SK-N-SH (cell line): ENCODE results near the gene SLC25A27. TPM values are rescaled to one million over a fixed set of nuclear protein-coding genes. Genes with fewer than 3 reads are reported as not detected.

Experiments
- CTCF ChIA-PET: fragments of 300-600, 350-600 bp; formaldehyde crosslinking; extraction: SDS; loops from one replicate; lab custom pipeline; 2021; lab: Yijun Ruan, JAX
- POLR2A ChIA-PET: fragments of 350-600 bp; sonication (Branson Sonifier 250); formaldehyde crosslinking; extraction: SDS; loops from one replicate; lab custom pipeline; 2020; ENCODE audit warnings: antibody characterized with exemption, inconsistent platforms; lab: Yijun Ruan, JAX
- DNase-seq: peaks from one replicate; pipeline ENCODE4 v3.0.0; 2012
- H2AFZ ChIP-seq: fragments of 200-600 bp; sonication (generic); 2 replicates; pipeline ENCODE4 v1.8.1; 2016; ENCODE audit warnings: antibody characterized with exemption, mild to moderate bottlenecking, low read depth
- H3F3A ChIP-seq: fragments of 200-600 bp; sonication (generic); replicated peaks from 2 replicates; pipeline ENCODE3; 2016; ENCODE audit warnings: antibody characterized with exemption, mild to moderate bottlenecking; ENCODE audit not compliant: insufficient read depth
- H3K27ac ChIP-seq, 2 experiments: fragments of 200-500 bp in 1 of 2; fragments of 200-600 bp in 1 of 2; sonication (Bioruptor generic) in 1 of 2; sonication (generic), shearing (Covaris generic) in 1 of 2; 2 replicates each; pipeline versions ENCODE4 v1.5.1 to v1.6.1; 2014 to 2016; ENCODE audit warnings: low read depth in 2 of 2, inconsistent platforms in 1 of 2, low read length in 1 of 2, mild to moderate bottlenecking in 1 of 2, mixed read lengths in 1 of 2
- H3K27me3 ChIP-seq: fragments of 200-600 bp; sonication (generic), shearing (Covaris generic); 2 replicates; pipeline ENCODE4 v1.6.1; 2016; ENCODE audit warnings: mixed run types; ENCODE audit not compliant: insufficient read depth
- H3K36me3 ChIP-seq, 2 experiments: fragments of 200-500 bp in 1 of 2; fragments of 200-600 bp in 1 of 2; sonication (Bioruptor generic) in 1 of 2; sonication (generic) in 1 of 2; replicated peaks in 1 of 2; 2 replicates each; pipeline versions ENCODE3 to v1.5.1; 2014 to 2016; ENCODE audit warnings: low read length in 1 of 2, mild to moderate bottlenecking in 1 of 2; ENCODE audit not compliant: insufficient read depth in 2 of 2, control insufficient read depth in 1 of 2
- H3K4me1 ChIP-seq, 2 experiments: fragments of 200-500 bp in 1 of 2; fragments of 200-600 bp in 1 of 2; sonication (Bioruptor generic) in 1 of 2; sonication (generic), shearing (Covaris generic) in 1 of 2; 2 replicates each; pipeline versions ENCODE4 v1.5.1 to v1.6.1; 2014 to 2016; ENCODE audit warnings: low read depth in 1 of 2, low read length in 1 of 2, mixed run types in 1 of 2; ENCODE audit not compliant: insufficient read depth in 2 of 2, control insufficient read depth in 1 of 2
- H3K4me2 ChIP-seq: fragments of 200-600 bp; sonication (generic), shearing (Covaris generic); 2 replicates; pipeline ENCODE4 v1.6.1; 2017; ENCODE audit warnings: mixed run types
- H3K4me3 ChIP-seq, 2 experiments: fragments of 200-500 bp in 1 of 2; fragments of 200-600 bp in 1 of 2; sonication (Bioruptor generic) in 1 of 2; sonication (generic), shearing (Covaris generic) in 1 of 2; 2 replicates each; pipeline versions ENCODE4 v1.5.1 to v1.8.1; 2014 to 2016; ENCODE audit warnings: low read depth in 2 of 2, inconsistent platforms in 1 of 2, low read length in 1 of 2, mild to moderate bottlenecking in 1 of 2, mixed read lengths in 1 of 2, moderate library complexity in 1 of 2
- H3K79me2 ChIP-seq: fragments of 200-600 bp; sonication (generic); 2 replicates; pipeline ENCODE4 v1.8.1; 2017; ENCODE audit warnings: mild to moderate bottlenecking; ENCODE audit not compliant: insufficient read depth
- H3K9ac ChIP-seq: fragments of 200-600 bp; sonication (generic); 2 replicates; pipeline ENCODE4 v1.6.1; 2017; ENCODE audit warnings: mixed run types
- H3K9me2 ChIP-seq: fragments of 200-600 bp; sonication (generic); 2 replicates; pipeline ENCODE4 v1.6.1; 2017; ENCODE audit warnings: mixed run types
- H3K9me3 ChIP-seq: fragments of 200-600 bp; sonication (generic); 2 replicates; pipeline ENCODE4 v1.6.1; 2017; ENCODE audit warnings: mixed run types, mild to moderate bottlenecking, moderate library complexity
- H4K20me1 ChIP-seq: fragments of 200-600 bp; sonication (generic); 2 replicates; pipeline ENCODE4 v1.6.1; 2017; ENCODE audit warnings: mild to moderate bottlenecking, mixed run types; ENCODE audit not compliant: insufficient read depth
- FOSL2 ChIP-seq: IDR thresholded peaks from 2 replicates; pipeline ENCODE4 v1.4.0; 2012; ENCODE audit warnings: low read depth, mild to moderate bottlenecking, moderate library complexity, borderline replicate concordance
- FOXJ3 ChIP-seq: sonication (generic); formaldehyde crosslinking; IDR thresholded peaks from 2 replicates; pipeline ENCODE4 v1.5.1; 2020; ENCODE audit warnings: mild to moderate bottlenecking, missing genetic modification reagents
- FOXM1 ChIP-seq: IDR thresholded peaks from 2 replicates; pipeline ENCODE4 v1.4.0; 2012; ENCODE audit warnings: low read depth, mild to moderate bottlenecking
- GABPA ChIP-seq: IDR thresholded peaks from 2 replicates; pipeline ENCODE4 v1.4.0; 2012; ENCODE audit warnings: low read depth, mild to moderate bottlenecking
- GATA2 ChIP-seq: sonication (generic); formaldehyde crosslinking; IDR thresholded peaks from 2 replicates; pipeline ENCODE4 v1.5.0; 2020; ENCODE audit warnings: mild to moderate bottlenecking, missing genetic modification reagents
- IRF3 ChIP-seq: fragments of 150-350 bp; IDR thresholded peaks from 2 replicates; pipeline ENCODE4 v1.6.1; 2016; ENCODE audit warnings: mild to moderate bottlenecking, low read depth, low read length
- JUND ChIP-seq: IDR thresholded peaks from 2 replicates; pipeline ENCODE4 v1.4.0; 2012
- MXI1 ChIP-seq: IDR thresholded peaks from 2 replicates; pipeline ENCODE4 v1.6.1; 2012; ENCODE audit warnings: mild to moderate bottlenecking, low read depth, low read length, improper control_type of control experiment
- RCOR1 ChIP-seq: fragments of 150-350 bp; IDR thresholded peaks from 2 replicates; pipeline ENCODE4 v1.6.1; 2017; ENCODE audit warnings: antibody characterized with exemption, low read length
- REST ChIP-seq: IDR thresholded peaks from 2 replicates; pipeline ENCODE4 v1.6.1; 2012; ENCODE audit warnings: mild to moderate bottlenecking, low read depth, low read length, moderate library complexity
- USF1 ChIP-seq: IDR thresholded peaks from 2 replicates; pipeline ENCODE4 v1.4.0; 2012; ENCODE audit warnings: low read depth, borderline replicate concordance
- YY1 ChIP-seq: IDR thresholded peaks from 2 replicates; pipeline ENCODE4 v1.4.0; 2012; ENCODE audit warnings: low read depth, mild to moderate bottlenecking
- WGBS: methylation state at CpG from one replicate; pipeline ENCODE4 v1.1.6; 2017; ENCODE audit warnings: low lambda C conversion rate; 5-methylcytosine and 5-hydroxymethylcytosine counted together
- polyA plus RNA-seq, 3 experiments: library from polyadenylated mRNA; depleted of rRNA; stranded (reverse); fragments of >200 nt; gene quantifications; 2 replicates each; pipeline ENCODE4 v1.2.3, GENCODE V29; 2012

SLC25A27 gene
- polyA plus RNA-seq, 1 of the 3 experiments (the other 2 are of a cell fraction): 0.66 TPM

- TF ChIP-seq MXI1 (no peak), RCOR1 (no peak), FOXM1 (no peak), FOXJ3 (CRISPR knock-in tag) (no peak), YY1 (no peak), REST (no peak), GABPA (no peak), IRF3 (no peak), USF1 (no peak), GATA2 (no peak), JUND (no peak), FOSL2 (no peak)
- DNase-seq: no peak
- H3K4me3 ChIP-seq: no peak overlapping the region
- POLR2A ChIA-PET: no interaction called here
- H3K9me3 ChIP-seq: no peaks in the 10 kb centered on the region
- no peaks in the 10 kb centered on the region for H3K36me3 ChIP-seq
- WGBS: 0% methylated on average over 1 of the region's 1 CpG
- no peaks in the 10 kb centered on the region for H3K9me2 ChIP-seq
- no peaks in the 10 kb centered on the region for H3K27me3 ChIP-seq
- H3K79me2 ChIP-seq: no peaks in the 10 kb centered on the region
- no peaks in the 10 kb centered on the region for H3K4me1 ChIP-seq
- H3K9ac ChIP-seq: no peak overlapping the region
- H3K4me2 ChIP-seq: no peak overlapping the region
- H3K27ac ChIP-seq: no peak overlapping the region
- H2AFZ ChIP-seq: no peak overlapping the region
- H4K20me1 ChIP-seq: no peaks in the 10 kb centered on the region
- H3F3A ChIP-seq: no peaks in the 10 kb centered on the region
- CTCF ChIA-PET: no interaction called here
Measured at GRCh38 chr6:46720401-46720800, 67.6 kb downstream of the SLC25A27 start.

Other genes starting within 250 kb of the SLC25A27 start
- not detected in 2 replicates for gene RCAN2, start 161.5 kb upstream of the SLC25A27 start, polyA plus RNA-seq (2012; rRNA removed)
- not detected in 2 replicates for gene CYP39A1, start 157 bp upstream of the SLC25A27 start, polyA plus RNA-seq (2012; rRNA removed)
- not detected in 2 replicates for gene TDRD6, start 34.9 kb downstream of the SLC25A27 start, polyA plus RNA-seq (2012; rRNA removed)
- not detected in 2 replicates for gene PLA2G7, start 82.4 kb downstream of the SLC25A27 start, polyA plus RNA-seq (2012; rRNA removed)
- not detected in 2 replicates for gene ANKRD66, start 94.0 kb downstream of the SLC25A27 start, polyA plus RNA-seq (2012; rRNA removed)
- not detected in 2 replicates for gene MEP1A, start 140.4 kb downstream of the SLC25A27 start, polyA plus RNA-seq (2012; rRNA removed)